Stimulated activated CD8-positive, alpha-beta memory T cell treated with anti-CD3 and anti-CD28 coated beads, Interleukin-12 subunit alpha, Interleukin-12 subunit beta, amount 100 ng/mL, for 4 hours (primary cell): ENCODE data around the gene C5orf46.

Source experiments
- DNase-seq: peaks from one replicate; pipeline ENCODE4 v3.0.0-alpha.2; 2020; ENCODE audit warnings: low read depth

The C5orf46 gene

GRCh38 chr5:147857302-147858129 lies 48.8 kb downstream of the C5orf46 start:
- DNase-seq, result no peak

- DNase-seq, result no peak
Observed at GRCh38 chr5:147856801-147857200, 49.5 kb downstream of the C5orf46 start.

- no peak for DNase-seq
Observed at GRCh38 chr5:147855774-147856069, 50.6 kb downstream of the C5orf46 start.

GRCh38 chr5:147854894-147855773 lies 51.2 kb downstream of the C5orf46 start:
- DNase-seq, result no peak

GRCh38 chr5:147854331-147854730 lies 52.0 kb downstream of the C5orf46 start:
- DNase-seq, result no peak

GRCh38 chr5:147853372-147853987 lies 52.9 kb downstream of the C5orf46 start:
- DNase-seq, result no peak

GRCh38 chr5:147852365-147852764 lies 54.0 kb downstream of the C5orf46 start:
- no peak for DNase-seq

GRCh38 chr5:147851578-147851977 lies 54.8 kb downstream of the C5orf46 start:
- DNase-seq, result no peak

GRCh38 chr5:147849226-147849625 lies 57.1 kb downstream of the C5orf46 start:
- DNase-seq, result no peak

- no peak for DNase-seq
Observed at GRCh38 chr5:147845618-147846017, 60.7 kb downstream of the C5orf46 start.

- no peak for DNase-seq
Observed at GRCh38 chr5:147844846-147845245, 61.5 kb downstream of the C5orf46 start.

- no peak for DNase-seq
Observed at GRCh38 chr5:147842869-147843268, 63.5 kb downstream of the C5orf46 start.
